CD14-positive monocyte (primary cell): ENCODE data around the gene RPRD1A. TPM values are rescaled to one million over a fixed set of nuclear protein-coding genes. Genes with fewer than 3 reads are reported as not detected.
"Not testable (repeated sequence)": the region's sequence is repeated elsewhere in the genome, so short reads cannot be mapped to it uniquely, and the experiment has no call there.

ENCODE experiments used
- DNase-seq, 3 donors: peaks; one replicate each; pipeline ENCODE4 v3.0.0-alpha.2; 2011 to 2022
- H2AFZ ChIP-seq: 2 replicates; pipeline ENCODE4 v1.6.0; 2012; ENCODE audit warnings: mild to moderate bottlenecking, low read depth, low read length, inconsistent platforms; ENCODE audit not compliant: insufficient read depth, poor library complexity, severe bottlenecking
- H3K27ac ChIP-seq, 2 donors: 1 replicate in 1 of 2; 2 replicates in 1 of 2; pipeline ENCODE4 v1.5.1; 2012 to 2013; ENCODE audit warnings: low read length in 2 of 2, control low read depth in 1 of 2, inconsistent platforms in 1 of 2, low read depth in 1 of 2, mild to moderate bottlenecking in 1 of 2
- H3K27me3 ChIP-seq, 2 donors: one replicate each; pipeline versions ENCODE4 v1.6.0 to v1.6.1; 2011 to 2013; ENCODE audit warnings: low read length in 2 of 2; ENCODE audit not compliant: control insufficient read depth in 2 of 2, insufficient read depth in 2 of 2
- H3K36me3 ChIP-seq, 2 donors: replicated peaks in 1 of 2; 1 replicate in 1 of 2; 2 replicates in 1 of 2; pipeline versions ENCODE4 v1.5.1 to v1.6.1; 2012 to 2013; ENCODE audit warnings: low read length in 2 of 2, control low read depth in 1 of 2, inconsistent platforms in 1 of 2, mild to moderate bottlenecking in 1 of 2; ENCODE audit not compliant: insufficient read depth in 2 of 2, control insufficient read depth in 1 of 2
- H3K4me1 ChIP-seq, 2 donors: 1 replicate in 1 of 2; 2 replicates in 1 of 2; pipeline versions ENCODE4 v1.5.1 to v1.6.1; 2012 to 2013; ENCODE audit warnings: low read length in 2 of 2, control low read depth in 1 of 2, inconsistent platforms in 1 of 2, mild to moderate bottlenecking in 1 of 2, moderate library complexity in 1 of 2; ENCODE audit not compliant: insufficient read depth in 2 of 2, control insufficient read depth in 1 of 2
- H3K4me2 ChIP-seq: replicated peaks from 2 replicates; pipeline ENCODE3; 2012; ENCODE audit warnings: low read length, moderate library complexity, mild to moderate bottlenecking; ENCODE audit not compliant: poor library complexity, severe bottlenecking; ENCODE audit errors: extremely low read depth
- H3K4me3 ChIP-seq, 3 experiments: fragments of 200-600 bp in 1 of 3; sonication (generic) in 1 of 3; replicated peaks in 1 of 3; 1 replicate in 2 of 3; 2 replicates in 1 of 3; pipeline ENCODE4 v1.5.1; 2011 to 2013; ENCODE audit warnings: low read length in 3 of 3, mild to moderate bottlenecking in 3 of 3, control low read depth in 2 of 3, low read depth in 2 of 3, inconsistent platforms in 1 of 3, moderate library complexity in 1 of 3
- H3K79me2 ChIP-seq: 2 replicates; pipeline ENCODE4 v1.6.0; 2012; ENCODE audit warnings: mild to moderate bottlenecking, control low read depth, inconsistent platforms, low read length, moderate library complexity; ENCODE audit not compliant: insufficient read depth
- H3K9ac ChIP-seq: 2 replicates; pipeline ENCODE4 v1.6.0; 2017; ENCODE audit warnings: low read length, mild to moderate bottlenecking; ENCODE audit not compliant: insufficient read depth, poor library complexity, severe bottlenecking
- H3K9me3 ChIP-seq, 2 donors: replicated peaks in 1 of 2; 1 replicate in 1 of 2; 2 replicates in 1 of 2; pipeline versions ENCODE4 v1.5.1 to v1.6.1; 2012 to 2013; ENCODE audit warnings: low read length in 2 of 2, control low read depth in 1 of 2; ENCODE audit not compliant: control insufficient read depth in 1 of 2, insufficient read depth in 1 of 2
- H4K20me1 ChIP-seq: 2 replicates; pipeline ENCODE4 v1.6.0; 2012; ENCODE audit warnings: mild to moderate bottlenecking, low read length, control low read depth, moderate library complexity; ENCODE audit not compliant: insufficient read depth
- H3K27ac Mint-ChIP-seq, 7 donors: one replicate each; pipeline ENCODE4 v1.8.0; 2020; ENCODE audit warnings: mild to moderate bottlenecking in 7 of 7, mixed read lengths in 7 of 7, moderate library complexity in 6 of 7, inconsistent platforms in 2 of 7
- H3K27me3 Mint-ChIP-seq, 3 donors: one replicate each; pipeline ENCODE4 v1.8.0; 2021 to 2022; ENCODE audit warnings: low read depth in 3 of 3, mild to moderate bottlenecking in 3 of 3, mixed read lengths in 3 of 3, moderate library complexity in 3 of 3, inconsistent platforms in 1 of 3
- H3K36me3 Mint-ChIP-seq, 2 donors: one replicate each; pipeline ENCODE4 v1.8.0; 2020; ENCODE audit warnings: mixed read lengths in 2 of 2, inconsistent platforms in 1 of 2, mild to moderate bottlenecking in 1 of 2
- H3K4me1 Mint-ChIP-seq: one replicate; pipeline ENCODE4 v1.8.0; 2020; ENCODE audit warnings: mild to moderate bottlenecking, mixed read lengths
- H3K4me3 Mint-ChIP-seq, 2 donors: one replicate each; pipeline ENCODE4 v1.8.0; 2020; ENCODE audit warnings: mild to moderate bottlenecking in 2 of 2, mixed read lengths in 2 of 2, moderate library complexity in 1 of 2
- H3K9me3 Mint-ChIP-seq, 7 donors: one replicate each; pipeline ENCODE4 v1.8.0; 2020 to 2022; ENCODE audit warnings: mixed read lengths in 7 of 7, mild to moderate bottlenecking in 6 of 7, moderate library complexity in 6 of 7, inconsistent platforms in 2 of 7
- WGBS: methylation state at CpG from one replicate; pipeline ENCODE4 v1.1.5; 2013; ENCODE audit warnings: missing lambda C conversion rate; ENCODE audit not compliant: insufficient coverage; 5-methylcytosine and 5-hydroxymethylcytosine counted together
- intact Hi-C, 2 donors: fragments of 100-400 bp; cut with micrococcal nuclease; formaldehyde crosslinking; loops; one replicate each; pipeline versions ENCODE4 v1.15.0 to v1.15.1; 2023
- polyA plus RNA-seq, 3 donors: library from polyadenylated mRNA; depleted of rRNA in 1 of 3; unstranded in 2 of 3; stranded (reverse) in 1 of 3; fragments of 300-500 nt in 2 of 3; fragments of >200 nt in 1 of 3; fragmentation: Illumina TruSeq in 2 of 3; gene quantifications; 1 replicate in 2 of 3; 2 replicates in 1 of 3; pipeline ENCODE4 v1.2.3, GENCODE V29; 2012 to 2021
- TF ChIP-seq, protein P1 (sequence below): fragments of 200-600 bp; IDR thresholded peaks from one replicate; pipeline ENCODE4 v1.8.0; 2022; ENCODE audit warnings: antibody characterized with exemption, mild to moderate bottlenecking

RPRD1A gene
- polyA plus RNA-seq, 3 donors: 10.0 to 30.3 (median 10.9) TPM

DNA sequence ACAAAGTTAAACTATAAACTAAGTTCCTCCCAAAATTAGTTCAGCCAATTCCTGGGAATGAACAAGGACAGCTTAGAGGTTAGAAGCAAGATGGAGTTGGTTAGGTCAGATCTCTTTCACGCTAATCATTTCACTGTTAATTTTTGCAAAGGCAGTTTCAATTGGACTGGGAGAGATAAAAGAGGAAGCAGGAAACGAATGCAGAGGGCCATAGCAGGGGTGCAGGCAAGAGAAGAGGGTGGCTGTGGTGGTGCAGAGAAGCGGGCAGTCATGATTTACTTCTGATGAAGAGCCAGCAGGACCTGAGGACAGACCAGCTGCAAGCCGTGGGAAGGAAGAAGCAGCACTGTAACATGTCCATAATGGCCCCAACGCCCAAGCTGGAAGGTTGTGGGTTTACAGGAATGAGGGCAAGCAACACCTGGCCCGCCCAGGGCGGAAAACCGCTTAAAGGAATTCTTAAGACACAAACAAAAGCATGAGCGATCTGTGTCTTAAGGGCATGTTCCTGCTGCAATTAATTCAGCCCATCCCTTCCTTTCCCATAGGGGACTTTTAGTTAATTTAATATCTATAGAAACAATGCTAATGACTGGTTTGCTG lies 99.0 kb downstream of the RPRD1A start:
- Mint-ChIP-seq H3K4me1 (peaks cover 36% of the 10 kb centered on the region), H3K27ac (no peak overlapping the region), H3K9me3 (peaks cover 0 to 3% (median 0%) of the 10 kb centered on the region in 7 donors), H3K4me3 (peak overlapping the region in 1 of 2 donors; percentile 36), H3K27me3 (peaks cover 0 to 2% (median 1%) of the 10 kb centered on the region in 3 donors), H3K36me3 (peaks cover 0 to 2% of the 10 kb centered on the region in 2 donors)
- TF ChIP-seq, protein P1, sequence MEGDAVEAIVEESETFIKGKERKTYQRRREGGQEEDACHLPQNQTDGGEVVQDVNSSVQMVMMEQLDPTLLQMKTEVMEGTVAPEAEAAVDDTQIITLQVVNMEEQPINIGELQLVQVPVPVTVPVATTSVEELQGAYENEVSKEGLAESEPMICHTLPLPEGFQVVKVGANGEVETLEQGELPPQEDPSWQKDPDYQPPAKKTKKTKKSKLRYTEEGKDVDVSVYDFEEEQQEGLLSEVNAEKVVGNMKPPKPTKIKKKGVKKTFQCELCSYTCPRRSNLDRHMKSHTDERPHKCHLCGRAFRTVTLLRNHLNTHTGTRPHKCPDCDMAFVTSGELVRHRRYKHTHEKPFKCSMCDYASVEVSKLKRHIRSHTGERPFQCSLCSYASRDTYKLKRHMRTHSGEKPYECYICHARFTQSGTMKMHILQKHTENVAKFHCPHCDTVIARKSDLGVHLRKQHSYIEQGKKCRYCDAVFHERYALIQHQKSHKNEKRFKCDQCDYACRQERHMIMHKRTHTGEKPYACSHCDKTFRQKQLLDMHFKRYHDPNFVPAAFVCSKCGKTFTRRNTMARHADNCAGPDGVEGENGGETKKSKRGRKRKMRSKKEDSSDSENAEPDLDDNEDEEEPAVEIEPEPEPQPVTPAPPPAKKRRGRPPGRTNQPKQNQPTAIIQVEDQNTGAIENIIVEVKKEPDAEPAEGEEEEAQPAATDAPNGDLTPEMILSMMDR: no peak
- Histone ChIP-seq H3K79me2 (peaks cover 10% of the 10 kb centered on the region), H3K4me1 (peaks cover 16 to 31% of the 10 kb centered on the region in 2 donors), H3K4me2 (no peak overlapping the region), H3K27me3 (no peaks in the 10 kb centered on the region), H3K4me3 (no peak overlapping the region), H3K9me3 (no peaks in the 10 kb centered on the region), H3K9ac (no peak overlapping the region), H3K36me3 (no peaks in the 10 kb centered on the region), H4K20me1 (no peaks in the 10 kb centered on the region), H2AFZ (no peak overlapping the region), H3K27ac (no peak overlapping the region)
- intact Hi-C loops: no loop called here
- DNase-seq: no peak
- 64% methylated on average over 5 of the region's 9 CpGs for WGBS

DNA sequence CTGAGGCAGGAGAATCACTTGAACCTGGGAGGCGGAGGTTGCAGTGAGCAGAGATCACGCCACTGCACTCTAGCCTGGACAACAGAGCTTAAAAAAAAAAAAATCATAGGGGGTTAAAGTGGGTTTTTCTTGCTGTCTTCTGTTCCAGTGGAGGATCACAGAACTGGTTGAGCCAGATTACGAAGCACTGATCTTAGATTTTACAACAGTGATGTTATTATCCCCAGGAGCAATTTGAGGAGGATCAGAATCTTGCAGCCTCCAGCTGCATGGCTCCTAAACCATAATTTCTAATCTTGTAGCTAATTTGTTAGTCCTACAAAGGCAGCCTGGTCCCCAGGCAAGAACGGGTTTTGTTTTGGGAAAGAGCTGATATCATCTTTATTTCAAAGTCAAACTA lies 99.5 kb downstream of the RPRD1A start:
- H3K27me3 Mint-ChIP-seq, H3K27ac ChIP-seq, H3K79me2 ChIP-seq, H2AFZ ChIP-seq, DNase-seq, H3K9me3 Mint-ChIP-seq, H3K4me2 ChIP-seq, H3K9ac ChIP-seq, H3K4me3 ChIP-seq, H4K20me1 ChIP-seq, H3K9me3 ChIP-seq, H3K36me3 ChIP-seq, H3K27ac Mint-ChIP-seq, intact Hi-C loops, H3K27me3 ChIP-seq, H3K36me3 Mint-ChIP-seq: not testable (repeated sequence)
- Mint-ChIP-seq H3K4me3 (peak overlapping the region in 1 of 2 donors; percentile 36), H3K4me1 (peaks cover 31% of the 10 kb centered on the region)
- WGBS: 100% methylated on average over 3 of the region's 4 CpGs
- H3K4me1 ChIP-seq: peaks cover 11 to 26% of the 10 kb centered on the region in 2 donors
